D341Med (cell line): Measurements from ENCODE around the gene GAD2.

Experiments
- DNase-seq: peaks from one replicate; pipeline ENCODE4 v3.0.0; 2012; ENCODE audit warnings: low spot score

GAD2 gene

DNA sequence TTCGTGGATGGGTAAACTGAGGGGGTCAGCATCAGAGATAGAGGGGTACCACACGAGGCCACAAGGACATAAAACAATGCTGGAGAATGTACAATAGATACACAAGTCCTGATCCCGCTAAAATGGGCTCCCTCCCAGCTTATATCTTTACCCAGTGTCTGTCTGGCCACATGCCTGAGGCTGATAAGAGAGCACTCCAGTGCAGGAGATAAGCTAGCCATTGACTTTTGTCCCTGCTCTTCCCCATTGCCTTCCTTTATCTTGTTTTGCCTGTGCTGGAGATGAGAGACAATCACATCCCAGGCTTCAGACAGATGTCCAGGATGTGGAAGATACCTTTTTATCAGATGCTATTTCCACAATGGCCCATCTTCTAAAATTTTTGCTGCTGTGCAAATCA is 6.0 kb downstream of the GAD2 start:
- no peak for DNase-seq

DNA sequence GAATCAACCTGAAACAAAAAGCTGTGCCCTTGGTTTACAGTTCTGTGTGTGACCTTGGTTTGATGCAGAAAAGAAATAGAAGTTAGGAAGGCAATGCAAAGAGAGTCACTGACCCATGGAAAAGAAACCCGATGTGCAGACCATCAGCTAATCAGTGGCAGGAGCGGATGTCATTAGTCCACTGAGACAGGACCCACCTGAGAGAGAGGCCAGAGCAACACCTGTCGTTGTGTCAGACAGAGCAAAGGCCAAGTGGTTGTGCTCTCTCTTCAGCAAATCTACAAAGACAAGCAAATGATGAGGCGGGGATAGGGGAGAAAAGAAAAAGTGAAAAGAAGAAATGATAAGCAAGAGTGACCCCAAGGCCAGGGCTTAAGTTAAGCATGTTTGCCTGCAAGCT is 8.7 kb downstream of the GAD2 start:
- no peak for DNase-seq

DNA sequence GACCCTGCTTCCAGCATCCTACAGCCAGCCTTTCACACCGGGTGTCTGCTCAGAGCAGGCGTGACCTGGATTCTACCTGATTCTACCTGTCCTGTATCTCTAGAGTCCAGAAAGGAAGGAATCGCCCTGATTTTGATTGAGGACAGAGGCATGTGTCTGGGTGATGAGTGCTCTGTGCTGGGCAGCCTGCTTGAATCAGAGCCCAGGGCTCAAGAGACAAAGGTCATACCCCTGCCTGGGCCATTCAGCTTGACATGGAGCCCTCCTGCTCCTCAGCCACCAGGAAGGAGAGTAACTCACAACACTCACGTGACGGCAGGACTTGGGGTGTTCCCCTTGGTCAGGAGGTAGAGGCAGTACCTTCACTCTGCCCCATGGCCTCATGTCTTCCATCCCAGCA is 11.2 kb downstream of the GAD2 start:
- DNase-seq = no peak

- no peak for DNase-seq
Measured at GRCh38 chr10:26232174-26232573, 15.6 kb downstream of the GAD2 start.

- no peak for DNase-seq
Measured at GRCh38 chr10:26235761-26236160, 19.2 kb downstream of the GAD2 start.

DNA sequence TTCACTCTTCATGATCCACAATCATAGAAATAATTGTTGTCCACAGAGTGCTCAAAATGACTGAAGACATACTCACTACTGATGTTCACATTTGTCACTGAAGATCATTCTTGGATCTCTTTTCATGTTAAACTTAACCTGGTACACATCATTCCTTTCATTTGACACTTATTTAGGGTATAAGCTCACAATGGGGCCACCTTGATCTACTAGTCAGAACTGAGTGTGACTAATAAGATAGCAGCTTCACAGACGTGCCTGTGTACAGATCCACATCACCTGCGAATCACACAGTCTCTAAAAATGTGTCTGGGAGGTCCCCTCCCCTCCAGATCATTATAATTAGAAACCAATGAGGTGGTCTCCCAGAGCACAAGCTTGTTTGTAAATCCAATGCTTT is 21.8 kb downstream of the GAD2 start:
- DNase-seq = no peak

DNA sequence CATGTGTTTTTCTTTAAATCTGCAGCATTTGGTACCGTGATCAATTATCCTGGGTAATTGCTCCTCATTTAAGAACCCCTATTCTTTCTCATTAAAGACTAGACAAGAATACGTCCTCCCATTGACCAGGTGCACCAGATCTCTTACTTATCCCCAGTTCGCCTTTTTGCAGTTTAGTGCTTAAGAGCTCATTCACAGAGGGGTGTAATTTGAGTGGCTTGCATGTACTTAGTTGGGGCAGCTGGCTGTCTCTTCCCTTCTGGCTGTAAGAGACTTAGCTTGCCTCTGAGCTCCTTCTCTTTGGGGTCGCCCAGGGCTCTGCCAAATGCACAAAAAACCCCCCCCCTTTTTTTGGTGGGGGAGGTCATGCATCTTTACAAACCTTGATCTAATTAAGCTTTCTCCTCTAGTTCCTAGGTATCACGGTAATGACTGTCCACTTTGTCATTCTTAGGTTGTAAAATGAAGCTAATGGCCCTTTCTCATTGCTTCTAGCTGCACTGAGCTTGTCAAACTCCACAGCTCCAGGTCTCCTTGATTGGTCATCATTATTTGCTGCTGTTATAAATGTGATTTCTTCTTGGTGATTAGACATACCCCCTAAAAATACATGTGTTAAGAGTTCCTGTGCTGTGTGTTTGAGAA is 26.3 kb downstream of the GAD2 start:
- DNase-seq = no peak

DNA sequence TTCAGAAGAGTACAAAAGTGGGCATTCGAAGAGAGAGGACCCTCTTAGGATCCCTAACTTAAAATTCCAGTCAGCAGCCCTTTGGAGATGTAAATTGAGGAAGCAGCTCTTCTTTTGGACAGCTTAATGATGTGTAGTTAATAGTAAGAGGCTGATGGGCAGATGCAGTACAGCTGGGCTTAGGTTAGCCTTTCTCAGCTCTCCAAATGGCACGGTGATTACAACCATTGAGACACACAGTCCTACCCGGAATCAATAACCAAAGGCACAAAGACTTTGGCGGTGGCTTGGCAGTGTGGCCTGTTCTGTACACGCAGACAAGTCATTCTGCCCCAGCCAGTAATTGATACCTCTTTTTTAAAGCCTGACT is 26.8 kb downstream of the GAD2 start:
- DNase-seq = no peak

DNA sequence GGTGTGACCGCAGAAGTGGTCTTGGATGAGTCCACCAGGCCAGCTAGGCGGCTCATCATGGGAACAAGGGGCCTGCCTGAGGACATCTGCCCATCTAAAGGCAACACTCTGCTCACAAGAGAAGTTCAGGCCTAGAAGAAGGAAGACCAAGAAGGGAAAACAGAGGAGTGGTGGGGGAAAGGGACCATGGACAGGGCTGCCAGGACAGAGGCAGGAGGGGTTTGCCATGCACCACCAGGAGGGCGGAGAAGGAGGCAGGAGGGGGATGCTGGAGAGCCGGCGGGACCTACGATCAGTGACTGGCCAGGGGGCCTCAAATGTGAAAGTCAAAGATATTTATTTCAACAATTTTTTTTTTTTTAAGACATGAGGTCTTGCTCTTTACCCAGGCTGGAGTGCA is 33.1 kb downstream of the GAD2 start:
- DNase-seq = no peak

GRCh38 chr10:26251925-26252324 is 35.4 kb downstream of the GAD2 start:
- DNase-seq = no peak

GRCh38 chr10:26254616-26255015 is 38.0 kb downstream of the GAD2 start:
- DNase-seq = no peak

- DNase-seq = no peak
Measured at GRCh38 chr10:26259341-26259740, 42.8 kb downstream of the GAD2 start.

- peak; percentile 36 for DNase-seq
Measured at GRCh38 chr10:26269754-26270153, 53.2 kb downstream of the GAD2 start.

GRCh38 chr10:26274391-26274790 is 57.8 kb downstream of the GAD2 start:
- no peak for DNase-seq

- no peak for DNase-seq
Measured at GRCh38 chr10:26278295-26278694, 61.7 kb downstream of the GAD2 start.

- DNase-seq = no peak
Measured at GRCh38 chr10:26290236-26290635, 73.7 kb downstream of the GAD2 start.

DNA sequence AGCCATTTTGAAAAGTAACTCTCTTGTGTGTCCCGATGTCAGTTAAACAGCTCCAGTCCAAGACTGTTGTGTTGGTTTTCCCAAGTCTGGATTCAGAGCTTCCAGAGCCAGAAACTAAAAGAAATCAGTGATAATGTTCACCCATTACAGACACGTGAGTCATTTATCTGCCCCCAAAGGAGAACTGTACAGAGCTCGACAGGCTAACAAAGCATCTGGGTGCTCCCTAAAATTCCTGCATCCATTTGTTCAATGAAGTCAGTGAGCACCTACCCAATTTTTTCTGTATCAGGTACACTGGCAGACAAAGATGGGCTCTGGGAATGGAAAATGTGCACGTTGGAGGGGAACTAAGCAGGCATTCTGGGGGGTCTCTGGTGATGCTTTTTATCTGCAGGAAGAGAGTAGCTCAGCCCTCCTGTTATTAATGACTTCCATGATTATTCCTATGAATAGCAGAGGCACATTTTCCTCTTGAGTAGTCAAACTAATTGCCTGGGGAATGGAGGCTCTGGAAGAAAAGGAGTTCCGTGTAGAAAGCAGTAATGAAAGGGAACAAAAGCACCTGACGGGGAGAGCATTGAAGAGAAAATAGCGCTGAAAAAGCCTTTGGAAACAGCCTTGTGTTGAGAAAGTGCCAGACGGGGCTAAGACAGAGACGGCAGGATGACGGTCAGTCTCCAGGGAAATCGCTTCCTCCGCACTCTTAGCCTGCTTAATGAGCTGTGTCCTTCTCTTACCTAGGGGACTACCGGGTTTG is 75.3 kb downstream of the GAD2 start:
- no peak for DNase-seq

GRCh38 chr10:26296360-26296759 is 79.8 kb downstream of the GAD2 start:
- DNase-seq = no peak

GRCh38 chr10:26300001-26300400 is 83.4 kb downstream of the GAD2 start:
- DNase-seq = no peak

DNA sequence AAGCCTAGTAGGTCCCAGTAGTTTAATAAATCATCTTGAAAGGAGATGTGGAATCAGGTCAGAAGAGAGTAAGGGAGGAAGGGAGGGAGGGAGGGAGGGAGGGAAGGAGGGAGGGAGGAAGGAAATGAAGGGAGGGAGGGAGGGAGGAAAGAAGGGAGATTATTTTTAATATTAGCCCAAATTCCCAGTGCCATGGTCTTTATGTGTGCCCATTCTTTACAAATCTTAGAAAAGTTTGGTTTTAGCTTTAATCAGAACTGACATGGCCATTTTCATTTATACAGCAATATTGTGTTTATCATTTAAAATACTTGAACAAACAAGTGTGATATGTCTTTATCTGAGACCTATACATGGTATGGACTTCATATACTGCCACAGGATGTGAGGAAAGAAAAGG is 86.8 kb downstream of the GAD2 start:
- no peak for DNase-seq

- DNase-seq = no peak
Measured at GRCh38 chr10:26310361-26310760, 93.8 kb downstream of the GAD2 start.

DNA sequence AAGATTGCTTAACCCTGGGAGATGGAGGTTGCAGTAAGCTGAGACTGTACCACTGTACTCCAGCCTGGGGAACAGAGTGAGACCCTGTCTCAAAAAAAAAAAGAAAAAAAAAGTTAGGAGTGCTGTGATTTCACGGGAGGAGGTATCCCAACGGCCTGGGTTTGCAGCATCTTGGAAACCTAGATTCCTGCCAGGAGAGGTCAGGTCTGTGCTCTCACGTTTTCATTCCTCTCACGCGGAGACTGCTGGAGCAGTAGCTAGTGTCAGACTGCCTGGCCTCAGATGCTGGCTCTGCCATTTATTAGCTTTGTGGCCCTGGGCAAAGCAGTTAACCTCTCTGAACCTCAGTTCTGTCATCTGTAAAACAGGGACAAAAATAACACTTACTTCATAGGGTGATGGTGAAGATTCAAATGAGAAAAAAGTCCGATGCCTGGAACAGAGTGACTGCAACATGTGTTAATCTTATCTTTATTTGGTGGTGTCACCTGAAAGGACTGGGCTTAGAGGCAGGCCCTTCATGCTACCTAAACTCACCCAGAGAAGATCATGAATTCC is 94.9 kb downstream of the GAD2 start:
- no peak for DNase-seq

DNA sequence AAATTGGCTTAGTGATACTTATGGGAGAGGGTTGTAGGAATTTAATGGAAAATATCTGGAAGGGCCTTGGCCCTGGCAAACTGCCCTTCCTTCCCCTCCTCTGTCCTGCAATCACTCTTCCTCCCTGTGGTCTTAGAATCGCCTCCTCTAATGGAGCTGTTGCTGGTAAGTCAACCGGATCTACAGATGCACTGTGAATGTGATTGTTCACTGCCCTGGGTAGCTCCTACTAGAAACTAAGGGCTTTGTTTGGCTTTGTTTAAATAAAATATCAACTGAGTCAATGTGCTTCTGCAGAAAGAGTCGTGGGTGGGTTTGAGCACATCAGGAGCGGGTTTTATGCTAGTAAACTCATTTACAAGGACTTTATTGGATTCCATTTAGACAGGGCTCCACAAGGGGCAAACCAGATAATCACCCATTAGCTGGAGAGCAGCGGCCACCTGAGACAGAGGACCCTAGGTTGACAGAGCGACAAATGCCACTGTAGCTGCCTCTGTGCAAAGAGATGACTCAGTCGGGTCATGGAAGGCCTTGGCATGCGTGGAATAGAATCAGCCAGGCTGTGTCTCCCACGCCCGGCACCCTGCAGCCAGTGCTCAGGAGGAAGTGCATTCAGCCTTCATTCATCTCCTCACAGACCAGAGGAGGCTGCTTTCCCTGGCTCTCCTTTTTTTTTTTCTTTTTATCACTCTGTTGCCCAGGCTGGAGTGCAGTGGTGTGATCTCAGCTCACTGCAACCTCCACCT is 97.9 kb downstream of the GAD2 start:
- DNase-seq = no peak
